Measurements from ENCODE around the gene EPB41L2. TPM values are rescaled to one million over a fixed set of nuclear protein-coding genes. Genes with fewer than 3 reads are reported as not detected.

The EPB41L2 gene
- total RNA-seq, 3 donors from 2014 or later (not counting 1 experiment from before 2014, with no cell fraction given) = 6.8 to 11.4 (median 11.0) TPM

GRCh38 chr6:131082335-131082734 is 19.3 kb upstream of the EPB41L2 start:
- no peak for ATAC-seq
- intact Hi-C loops (cut with micrococcal nuclease) = no loop called here

GRCh38 chr6:131080084-131080483 is 17.0 kb upstream of the EPB41L2 start:
- Histone ChIP-seq H3K4me3 (ENCODE audit: low read length) (no peak overlapping the region), H3K4me1 (ENCODE audit: control insufficient read depth, insufficient read depth, low read length) (no peaks in the 10 kb centered on the region), H3K36me3 (ENCODE audit: control insufficient read depth, insufficient read depth, low read length) (no peaks in the 10 kb centered on the region), H3K9me3 (ENCODE audit: control insufficient read depth, insufficient read depth, low read length) (no peaks in the 10 kb centered on the region), H3K27me3 (ENCODE audit: control insufficient read depth, insufficient read depth, low read length) (no peaks in the 10 kb centered on the region), H3K27ac (ENCODE audit: low read length) (no peak overlapping the region)
- DNase-seq (no peak), ATAC-seq (no peak)
- WGBS (ENCODE audit: insufficient coverage) = 94% methylated on average over 6 of the region's 6 CpGs
- Mint-ChIP-seq H3K36me3 (no peaks in the 10 kb centered on the region), H3K27ac (no peak overlapping the region), H3K4me1 (no peaks in the 10 kb centered on the region), H3K9me3 (no peaks in the 10 kb centered on the region), H3K4me3 (no peak overlapping the region), H3K27me3 (ENCODE audit: low read depth in 2 of 2) (peaks cover 0 to 3% of the 10 kb centered on the region in 2 donors)
- intact Hi-C loops (cut with micrococcal nuclease) = no loop called here
- no peak for TF ChIP-seq CTCF (IDR thresholded peaks at IDR 0.05)

More at GRCh38 chr6:131082335-131082734, 19.3 kb upstream of the EPB41L2 start:
- Mint-ChIP-seq H3K36me3 (no peaks in the 10 kb centered on the region), H3K9me3 (no peaks in the 10 kb centered on the region), H3K27me3 (ENCODE audit: low read depth in 2 of 2) (peaks cover 3 to 9% of the 10 kb centered on the region in 2 donors), H3K27ac (no peak overlapping the region), H3K4me1 (no peaks in the 10 kb centered on the region), H3K4me3 (no peak overlapping the region)
- no peaks in the 10 kb centered on the region for H3K27me3 ChIP-seq (ENCODE audit: control insufficient read depth, insufficient read depth, low read length)
- WGBS (ENCODE audit: insufficient coverage) = no CpG with 5 or more reads among the region's 1 CpG
- no peaks in the 10 kb centered on the region for H3K36me3 ChIP-seq (ENCODE audit: control insufficient read depth, insufficient read depth, low read length)
- no peak for DNase-seq
- no peak overlapping the region for H3K4me3 ChIP-seq (ENCODE audit: low read length)
- H3K27ac ChIP-seq (ENCODE audit: low read length) = no peak overlapping the region
- H3K9me3 ChIP-seq (ENCODE audit: control insufficient read depth, insufficient read depth, low read length) = no peaks in the 10 kb centered on the region
- H3K4me1 ChIP-seq (ENCODE audit: control insufficient read depth, insufficient read depth, low read length) = no peaks in the 10 kb centered on the region
- no peak for TF ChIP-seq CTCF (IDR thresholded peaks at IDR 0.05)

- Histone ChIP-seq H3K36me3 (ENCODE audit: control insufficient read depth, insufficient read depth, low read length) (no peaks in the 10 kb centered on the region), H3K4me1 (ENCODE audit: control insufficient read depth, insufficient read depth, low read length) (no peaks in the 10 kb centered on the region), H3K27ac (ENCODE audit: low read length) (no peak overlapping the region), H3K27me3 (ENCODE audit: control insufficient read depth, insufficient read depth, low read length) (no peaks in the 10 kb centered on the region), H3K4me3 (ENCODE audit: low read length) (no peak overlapping the region), H3K9me3 (ENCODE audit: control insufficient read depth, insufficient read depth, low read length) (no peaks in the 10 kb centered on the region)
- no peak for DNase-seq
- H3K36me3 Mint-ChIP-seq = no peaks in the 10 kb centered on the region
- H3K27ac Mint-ChIP-seq = no peak overlapping the region
- TF ChIP-seq CTCF (IDR thresholded peaks at IDR 0.05) = no peak
- no peaks in the 10 kb centered on the region for H3K27me3 Mint-ChIP-seq (ENCODE audit: low read depth in 2 of 2)
- H3K9me3 Mint-ChIP-seq = no peaks in the 10 kb centered on the region
- H3K4me1 Mint-ChIP-seq = no peaks in the 10 kb centered on the region
- 83% methylated on average over 2 of the region's 2 CpGs for WGBS (ENCODE audit: insufficient coverage)
- intact Hi-C loops (cut with micrococcal nuclease) = no loop called here
- ATAC-seq = no peak
- H3K4me3 Mint-ChIP-seq = no peak overlapping the region
Observed at GRCh38 chr6:131073577-131073976, 10.5 kb upstream of the EPB41L2 start.

DNA sequence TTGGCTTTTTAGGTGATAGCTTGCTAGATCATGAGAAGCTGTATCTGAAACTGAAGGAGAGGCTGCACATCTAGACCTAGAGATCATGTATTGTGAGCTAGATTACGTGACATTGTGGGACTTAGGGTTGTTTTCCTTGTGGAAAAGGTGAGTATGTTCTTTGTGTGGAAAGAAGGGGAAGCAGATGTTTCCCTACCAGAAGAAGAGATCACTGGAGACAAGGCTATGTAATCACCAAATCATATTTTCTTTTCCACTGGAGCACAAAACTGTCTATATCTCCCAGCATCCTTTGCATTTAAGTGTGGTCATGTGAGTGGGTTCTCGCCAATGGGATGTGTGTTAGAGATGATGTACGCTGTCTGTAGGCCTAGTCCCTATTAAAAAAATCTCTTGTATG is 7.0 kb upstream of the EPB41L2 start:
- no peaks in the 10 kb centered on the region for H3K27me3 ChIP-seq (ENCODE audit: control insufficient read depth, insufficient read depth, low read length)
- no peak overlapping the region for H3K27ac ChIP-seq (ENCODE audit: low read length)
- no peak for TF ChIP-seq CTCF (IDR thresholded peaks at IDR 0.05)
- no peak for ATAC-seq
- H3K9me3 ChIP-seq (ENCODE audit: control insufficient read depth, insufficient read depth, low read length) = no peaks in the 10 kb centered on the region
- WGBS (ENCODE audit: insufficient coverage) = 92% methylated on average over 1 of the region's 3 CpGs
- no peaks in the 10 kb centered on the region for H3K9me3 Mint-ChIP-seq
- intact Hi-C loops (cut with micrococcal nuclease) = no loop called here
- DNase-seq = no peak
- H3K27me3 Mint-ChIP-seq (ENCODE audit: low read depth in 2 of 2) = peaks cover 0 to 3% of the 10 kb centered on the region in 2 donors
- no peaks in the 10 kb centered on the region for H3K4me1 Mint-ChIP-seq
- no peak overlapping the region for H3K4me3 Mint-ChIP-seq
- H3K36me3 Mint-ChIP-seq = no peaks in the 10 kb centered on the region
- no peak overlapping the region for H3K27ac Mint-ChIP-seq
- H3K36me3 ChIP-seq (ENCODE audit: control insufficient read depth, insufficient read depth, low read length) = no peaks in the 10 kb centered on the region
- no peak overlapping the region for H3K4me3 ChIP-seq (ENCODE audit: low read length)
- H3K4me1 ChIP-seq (ENCODE audit: control insufficient read depth, insufficient read depth, low read length) = no peaks in the 10 kb centered on the region

All from natural killer cell (primary cell).